ENCODE data around the gene TMEM60. TPM values are rescaled to one million over a fixed set of nuclear protein-coding genes. Genes with fewer than 3 reads are reported as not detected.
A peak's percentile ranks its signal among the peaks of the same experiment; 100 is the strongest.

TMEM60 gene
- total and polyA plus RNA-seq, 10 of the 15 experiments (the other 5 are each of a cell fraction or from before 2014, with no cell fraction given) = 13.2 to 94.2 (median 30.2) TPM

DNA sequence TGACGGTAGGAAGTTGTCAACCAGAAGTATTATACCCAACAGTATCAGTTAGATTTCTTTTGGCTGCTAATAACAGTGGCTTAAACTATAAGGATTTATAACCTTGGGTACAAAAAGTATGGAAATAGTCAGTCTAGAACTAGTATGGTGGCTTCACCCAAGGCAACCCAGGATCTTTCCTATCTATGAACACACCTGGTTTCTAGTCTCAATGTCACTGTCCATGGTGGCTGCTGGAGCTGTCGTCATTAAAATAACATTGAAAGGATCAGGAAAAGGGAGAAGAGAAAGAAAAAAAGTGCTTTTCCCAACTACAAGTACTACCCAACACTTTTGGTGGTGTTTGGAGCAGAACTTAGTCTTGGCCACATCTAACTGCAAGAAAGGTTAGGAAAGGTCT is 28.1 kb upstream of the TMEM60 start (continued):
- TF ChIP-seq ATF7 (IDR thresholded peaks at IDR 0.05; ENCODE audit: low read depth) (no peak), STAT1 (conservative IDR thresholded peaks at IDR 0.05) (no peak), ZNF24 (IDR thresholded peaks at IDR 0.05) (no peak), REST (IDR thresholded peaks at IDR 0.05; ENCODE audit: low read depth, low read length) (peak; percentile 50; the same call in 1 of the 2 replicates)

GRCh38 chr7:77825131-77825530 is 26.9 kb upstream of the TMEM60 start:
- WGBS (ENCODE audit: insufficient coverage, insufficient replicate concordance, low lambda C conversion rate, missing lambda C conversion rate) = 98% methylated on average over 3 of the region's 3 CpGs
- Histone ChIP-seq H3K4me2 (ENCODE audit: control insufficient read depth, insufficient read depth) (no peak overlapping the region), H3K36me3 (ENCODE audit: control insufficient read depth in 2 of 2, insufficient read depth in 2 of 2, low read length in 1 of 2) (peaks cover under 1 to 6% of the 10 kb centered on the region in 2 experiments; a peak in 3 of 4 replicates), H2AFZ (ENCODE audit: control insufficient read depth, low read depth, low read length) (no peak overlapping the region), H3K4me3 (no peak overlapping the region), H3K79me2 (ENCODE audit: control insufficient read depth, insufficient read depth, low read length) (peaks cover 62% of the 10 kb centered on the region), H3K9ac (ENCODE audit: control insufficient read depth, insufficient read depth, low read length) (no peak overlapping the region), H3K4me1 (ENCODE audit: control insufficient read depth, insufficient read depth, low read length) (peaks cover 18% of the 10 kb centered on the region), H4K20me1 (ENCODE audit: control insufficient read depth, insufficient read depth) (no peaks in the 10 kb centered on the region), H3K9me3 (replicated peaks; ENCODE audit: control insufficient read depth, insufficient read depth, low read length) (peaks cover 43% of the 10 kb centered on the region), H3K27me3 (replicated peaks in 1 of 2; ENCODE audit: control insufficient read depth in 2 of 2, insufficient read depth in 2 of 2, low read length in 1 of 2) (no peaks in the 10 kb centered on the region), H3K27ac (ENCODE audit: control insufficient read depth, insufficient read depth) (peak overlapping the region; percentile 6; the same call in 1 of the 2 replicates)
- ChIA-PET SMC1A (ENCODE audit: uncharacterized antibody, unreplicated experiment) (interaction anchor here (0.6 kb wide), 1 partner anchor 151 kb away, joined by 3 read pairs; no protein-coding TSS in a partner anchor), POLR2A (interaction anchor here (1.0 kb wide), 1 partner anchor 12 kb away, joined by 4 read pairs; no protein-coding TSS in a partner anchor), RAD21 (ENCODE audit: unreplicated experiment) (interaction anchor here (0.7 kb wide), 1 partner anchor 43 kb away, joined by 3 read pairs; no protein-coding TSS in a partner anchor), CTCF (no interaction called here)
- BruUV-seq (replicated peaks) = no TSS peak
- DNase-seq (ENCODE audit: low read depth, low spot score) (no peak), ATAC-seq (no peak), FAIRE-seq (no peak)
- in situ Hi-C loops (cut with MboI) (no loop called here), intact Hi-C loops (cut with micrococcal nuclease; ENCODE audit: unreplicated experiment) (no loop called here)
- TF ChIP-seq USF2 (IDR thresholded peaks at IDR 0.05; ENCODE audit: borderline replicate concordance, low read depth, low read length) (no peak), CEBPB (IDR thresholded peaks at IDR 0.05; ENCODE audit: borderline replicate concordance in 1 of 2, low read depth in 2 of 2, low read length in 2 of 2) (no peak), SREBF1 (IDR thresholded peaks at IDR 0.05; ENCODE audit: low read length) (no peak), RB1 (IDR thresholded peaks at IDR 0.05; ENCODE audit: borderline replicate concordance) (no peak), IKZF2 (IDR thresholded peaks at IDR 0.05) (no peak), CBX3 (IDR thresholded peaks at IDR 0.05; ENCODE audit: borderline replicate concordance, low read depth) (no peak), SMAD1 (IDR thresholded peaks at IDR 0.05; ENCODE audit: low read depth, partially characterized antibody) (no peak), PKNOX1 (IDR thresholded peaks at IDR 0.05) (no peak), ZNF384 (IDR thresholded peaks at IDR 0.05; ENCODE audit: borderline replicate concordance, low read depth, low read length) (no peak), SRF (IDR thresholded peaks at IDR 0.05; ENCODE audit: low read depth in 2 of 2, low read length in 2 of 2) (no peak), CREB1 (IDR thresholded peaks at IDR 0.05; ENCODE audit: low read depth) (no peak), FOXK2 (IDR thresholded peaks at IDR 0.05) (no peak), ZZZ3 (IDR thresholded peaks at IDR 0.05; ENCODE audit: control insufficient read depth, insufficient read length, low read depth) (no peak)
- TF ChIP-seq, protein P1, sequence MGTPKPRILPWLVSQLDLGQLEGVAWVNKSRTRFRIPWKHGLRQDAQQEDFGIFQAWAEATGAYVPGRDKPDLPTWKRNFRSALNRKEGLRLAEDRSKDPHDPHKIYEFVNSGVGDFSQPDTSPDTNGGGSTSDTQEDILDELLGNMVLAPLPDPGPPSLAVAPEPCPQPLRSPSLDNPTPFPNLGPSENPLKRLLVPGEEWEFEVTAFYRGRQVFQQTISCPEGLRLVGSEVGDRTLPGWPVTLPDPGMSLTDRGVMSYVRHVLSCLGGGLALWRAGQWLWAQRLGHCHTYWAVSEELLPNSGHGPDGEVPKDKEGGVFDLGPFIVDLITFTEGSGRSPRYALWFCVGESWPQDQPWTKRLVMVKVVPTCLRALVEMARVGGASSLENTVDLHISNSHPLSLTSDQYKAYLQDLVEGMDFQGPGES (IDR thresholded peaks at IDR 0.05) = no peak
